Embryonic facial prominence (tissue), 1 donor: Measurements from ENCODE around the gene VASP.

Experiments used
- DNase-seq: peaks from one replicate; pipeline ENCODE4 v3.0.0-alpha.2; 2016; ENCODE audit errors: extremely low spot score

VASP gene

DNA sequence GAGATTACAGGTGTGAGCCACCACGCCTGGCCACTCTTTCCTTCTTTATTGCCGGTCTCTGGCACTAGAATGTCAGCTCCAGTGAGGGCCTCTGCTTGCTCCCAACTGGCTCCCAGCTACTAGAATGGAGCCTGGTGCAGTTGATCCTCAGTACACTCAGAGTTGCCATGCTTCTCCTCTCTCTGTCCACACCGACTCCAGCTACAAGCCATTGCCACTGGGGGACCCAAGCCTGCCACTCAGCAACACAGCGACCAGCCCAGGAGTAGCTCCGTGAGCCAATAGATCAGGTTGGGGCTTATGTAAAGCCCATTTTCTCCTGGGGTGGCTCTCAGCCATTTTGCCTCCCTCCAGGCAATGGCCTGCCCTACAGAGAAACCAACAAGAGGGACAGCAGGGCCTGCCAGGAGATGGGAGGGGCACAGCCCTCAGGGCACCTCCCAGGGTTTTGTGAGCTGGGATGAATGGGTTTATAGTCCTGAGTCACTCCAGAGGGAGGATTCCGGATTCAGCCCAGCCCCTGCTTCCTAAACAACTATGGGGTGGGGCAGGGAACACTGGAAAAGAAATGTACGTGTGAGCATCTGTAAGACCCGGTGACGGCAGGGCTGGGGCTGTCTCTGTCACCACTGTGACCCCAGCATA, 40.8 kb downstream of the VASP start:
- no peak for DNase-seq

DNA sequence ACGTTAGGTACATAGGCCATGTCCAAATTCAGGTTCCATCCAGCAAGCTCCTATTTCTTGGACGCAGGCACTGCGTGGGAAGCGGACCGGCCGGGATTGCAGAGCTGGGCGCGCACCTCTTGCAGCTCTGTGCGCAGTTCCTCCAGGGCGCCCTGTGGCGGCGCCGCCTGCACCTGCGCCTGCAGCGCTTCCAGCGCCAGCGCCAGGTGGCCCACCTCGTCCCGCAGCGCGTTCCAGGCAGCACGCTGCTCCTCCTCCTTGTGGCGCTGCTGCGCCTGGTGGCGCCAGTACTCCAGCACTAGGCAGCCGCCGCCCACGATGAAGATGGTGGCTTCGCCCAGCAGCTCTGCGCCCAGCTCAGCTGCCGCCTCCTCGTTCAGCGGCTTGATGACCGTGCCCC, 46.2 kb downstream of the VASP start:
- no peak for DNase-seq

DNA sequence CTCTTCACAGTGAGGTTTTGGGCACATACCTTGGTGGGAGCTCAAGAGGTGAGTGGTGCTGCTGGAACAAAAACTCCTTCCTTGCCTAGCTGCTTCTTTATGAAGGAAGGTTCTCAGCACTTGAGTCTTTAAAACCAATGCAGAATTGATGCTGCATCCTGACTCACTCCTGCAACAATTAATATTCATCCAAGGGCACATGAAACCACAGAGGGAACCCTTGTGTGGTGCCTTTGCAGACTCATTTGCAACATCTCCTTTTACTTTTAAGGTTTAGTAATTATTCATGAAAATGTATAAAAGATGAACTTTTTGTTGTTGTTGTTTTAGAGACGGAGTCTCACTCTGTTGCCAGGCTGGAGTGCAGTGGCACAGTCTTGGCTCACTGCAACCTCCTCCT, 47.2 kb downstream of the VASP start:
- DNase-seq: no peak

- no peak for DNase-seq
Observed at GRCh38 chr19:45556835-45557234, 49.6 kb downstream of the VASP start.

DNA sequence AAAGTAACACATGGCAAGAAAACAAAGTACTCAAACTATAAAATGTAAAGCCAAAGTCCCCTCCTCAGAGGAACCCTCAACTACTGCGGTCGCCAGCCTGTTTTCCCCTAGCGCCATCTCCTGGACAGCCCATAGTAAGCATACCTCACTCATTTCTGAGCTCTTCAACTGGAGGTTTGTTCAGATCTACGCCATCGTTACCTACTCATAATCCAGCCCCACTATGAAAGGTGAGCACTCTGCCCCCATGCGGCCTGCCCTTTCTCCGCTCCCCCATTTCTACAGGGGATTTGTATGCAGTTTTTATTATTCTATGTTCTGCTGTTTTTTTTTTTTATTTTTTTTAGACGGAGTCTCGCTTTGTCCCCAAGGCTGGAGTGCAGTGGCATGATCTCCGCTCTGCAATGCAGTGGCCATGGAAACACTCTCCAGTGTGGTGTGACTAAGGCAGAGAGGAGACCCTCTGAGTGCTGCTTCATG, 51.2 kb downstream of the VASP start:
- peak; percentile 16 for DNase-seq

DNA sequence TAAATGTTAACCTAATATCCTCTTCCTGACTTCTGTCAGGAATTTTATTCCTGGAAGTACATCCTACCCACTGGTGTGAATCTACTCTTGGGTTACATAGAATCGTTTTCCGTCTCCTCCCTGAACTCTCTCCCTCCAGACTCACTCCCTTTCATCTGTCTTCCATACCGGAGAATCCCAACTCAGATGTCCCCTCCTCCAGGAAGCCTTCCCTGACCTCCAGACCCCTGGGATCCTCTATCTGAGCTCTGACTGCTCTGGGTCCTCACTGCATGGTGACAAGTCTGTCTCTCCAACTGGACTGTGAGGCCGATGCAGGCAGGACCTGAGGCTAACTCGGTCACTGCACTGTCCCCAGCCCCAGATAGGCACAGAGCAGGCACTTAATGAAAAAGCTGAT, 52.8 kb downstream of the VASP start:
- no peak for DNase-seq

DNA sequence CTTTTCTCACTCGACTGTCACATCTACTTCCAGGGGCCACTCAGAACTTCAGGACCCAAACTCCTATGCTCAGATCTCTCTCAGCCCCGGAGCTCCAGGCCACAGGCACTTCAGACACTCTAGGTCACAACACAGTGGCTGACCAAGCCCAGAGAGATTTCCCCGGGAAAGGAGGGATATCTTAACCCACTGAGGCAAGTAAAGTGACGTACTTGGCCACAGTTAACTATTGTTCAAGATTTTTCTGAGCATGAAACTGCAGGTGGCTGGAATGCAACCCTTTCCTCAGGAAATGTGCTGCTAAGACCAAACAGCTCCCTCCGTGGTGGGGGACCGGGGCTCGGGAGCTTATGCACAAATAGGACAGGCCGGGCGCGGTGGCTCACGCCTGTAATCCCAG, 53.4 kb downstream of the VASP start:
- no peak for DNase-seq

DNA sequence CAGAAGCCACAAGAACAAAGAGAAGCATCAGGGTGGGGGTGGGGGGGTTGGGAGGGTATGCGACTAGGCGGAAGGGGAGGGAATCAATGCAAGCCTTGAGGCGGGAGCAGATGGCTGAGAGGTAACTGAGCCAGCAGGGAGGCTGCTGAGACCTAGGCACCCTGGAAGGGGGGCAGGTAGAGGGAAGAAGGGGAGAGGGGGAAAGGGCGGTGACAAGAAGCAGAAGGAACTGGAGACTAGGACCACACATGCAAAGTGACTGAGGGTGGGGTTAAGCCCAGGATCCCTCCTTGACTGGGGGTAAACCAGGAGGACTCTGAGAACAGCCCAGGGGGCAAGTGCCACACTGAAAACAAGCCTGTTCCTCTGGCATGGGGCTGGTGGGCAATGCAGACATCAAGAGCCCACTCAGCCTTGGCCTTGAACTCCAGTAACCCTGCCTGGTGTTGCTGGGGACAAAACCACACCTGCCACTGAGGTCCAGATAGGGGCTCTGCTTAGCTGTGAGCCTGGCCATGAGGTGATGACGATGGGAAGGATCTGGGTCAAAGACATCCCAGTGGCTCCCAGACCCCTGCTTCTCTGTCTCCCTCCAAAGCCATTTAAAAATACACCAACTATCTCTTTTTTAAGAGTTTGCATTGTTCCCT, 57.0 kb downstream of the VASP start:
- DNase-seq: no peak

GRCh38 chr19:45567609-45568008, 60.3 kb downstream of the VASP start:
- DNase-seq: no peak

- DNase-seq: no peak
Observed at GRCh38 chr19:45568732-45569131, 61.5 kb downstream of the VASP start.

- DNase-seq: no peak
Observed at GRCh38 chr19:45569619-45570421, 62.5 kb downstream of the VASP start.

DNA sequence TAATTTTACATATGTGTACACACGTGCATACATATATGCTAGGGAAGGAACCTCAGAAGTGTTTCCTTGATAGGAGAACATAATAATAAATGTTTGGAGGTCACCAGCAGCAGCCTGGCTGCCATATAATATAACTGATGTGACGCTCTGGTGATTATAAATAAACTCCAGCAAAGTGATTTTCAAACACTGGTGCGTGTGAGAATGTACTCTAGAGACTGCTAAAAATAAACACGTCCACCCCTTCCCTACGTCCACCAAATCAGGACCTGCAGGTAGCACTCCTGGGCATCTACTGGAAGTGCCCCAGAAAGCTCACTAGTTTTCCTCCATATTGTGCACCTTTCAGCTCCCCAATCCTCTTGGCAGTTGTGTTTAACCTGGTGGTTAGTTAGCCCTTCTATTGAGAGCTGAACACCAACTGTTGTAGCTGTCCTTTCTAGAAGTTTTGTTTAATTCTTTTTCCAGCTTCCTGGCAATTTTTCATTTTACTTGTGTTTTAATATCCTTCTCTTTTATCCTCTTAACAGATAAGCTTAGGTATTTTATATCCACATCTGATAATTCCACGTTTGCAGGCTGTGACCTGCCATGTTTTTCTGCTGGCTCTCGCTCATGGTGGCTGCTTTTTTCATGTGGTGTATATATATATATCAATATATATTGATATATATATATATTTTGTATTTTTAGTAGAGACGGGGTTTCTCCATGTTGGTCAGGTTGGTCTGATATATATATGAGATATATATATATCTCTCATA, 64.4 kb downstream of the VASP start:
- no peak for DNase-seq

DNA sequence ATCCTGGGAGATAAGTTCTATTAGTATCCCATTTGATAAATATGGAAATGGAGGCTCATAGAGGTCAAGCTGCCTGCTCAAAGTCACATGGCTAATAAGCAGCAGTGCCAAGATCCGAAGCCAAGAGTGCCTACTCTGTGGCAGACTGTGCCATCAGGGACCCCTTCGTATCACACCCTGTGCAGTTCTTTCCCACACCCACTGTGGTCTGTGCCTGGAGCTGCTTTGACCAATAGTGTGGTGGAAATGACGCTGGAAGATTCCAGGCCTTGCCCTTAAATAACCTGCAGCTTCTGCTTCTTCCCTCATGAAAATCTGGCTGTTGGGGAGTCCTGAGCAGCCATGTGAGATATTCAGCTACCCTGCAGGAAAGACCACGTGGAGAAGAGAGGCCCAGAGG, 67.2 kb downstream of the VASP start:
- no peak for DNase-seq

DNA sequence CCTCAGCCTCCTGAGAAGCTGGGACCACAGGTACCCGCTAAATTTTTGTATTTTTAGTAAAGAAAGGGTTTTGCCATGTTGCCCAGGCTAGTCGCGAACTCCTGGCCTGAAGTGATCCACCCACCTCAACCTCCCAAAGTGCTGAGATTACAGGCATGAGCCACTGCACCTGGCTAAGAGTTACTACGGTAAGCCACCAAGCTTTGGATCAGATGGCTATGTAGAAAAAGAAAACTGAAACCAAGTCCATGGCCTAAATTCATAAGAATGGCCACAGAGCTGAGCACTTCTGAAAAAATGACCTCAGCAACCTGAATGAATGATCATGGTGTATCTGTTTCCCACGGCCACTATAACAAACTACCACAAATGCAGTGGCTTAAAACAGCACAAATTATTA, 67.9 kb downstream of the VASP start:
- DNase-seq: no peak
